Panc1 (cell line): ENCODE results near the gene STK26. TPM values are rescaled to one million over a fixed set of nuclear protein-coding genes. Genes with fewer than 3 reads are reported as not detected.

Source experiments
- ATAC-seq: fragments of 200-7000 bp; cut with Tn5 transposase; 2 replicates; pipeline ENCODE4 v1.9.1; 2020; ENCODE audit warnings: mild to moderate bottlenecking, moderate library complexity
- BruUV-seq: library from RNA; stranded (reverse); fragments of 400-500 nt; replicated peaks from 2 replicates; lab custom pipeline; 2021; lab: Mats Ljungman, UMichigan
- CTCF ChIA-PET: fragments of 300-600 bp; sonication (Branson Sonifier 250); formaldehyde crosslinking; loops from one replicate; lab custom pipeline; 2022; ENCODE audit warnings: antibody characterized with exemption; lab: Charles Lee
- POLR2A ChIA-PET: fragments of 300-600 bp; sonication (Branson Sonifier 250); formaldehyde crosslinking; loops from one replicate; lab custom pipeline; 2022; ENCODE audit warnings: antibody characterized with exemption; lab: Charles Lee
- DNase-seq: peaks from one replicate; pipeline ENCODE4 v3.0.0-alpha.2; 2010; ENCODE audit warnings: low read depth, low spot score
- H3K27ac ChIP-seq: 2 replicates; pipeline ENCODE4 v1.5.1; 2011; ENCODE audit warnings: mild to moderate bottlenecking, low read length, inconsistent platforms
- H3K27me3 ChIP-seq: fragments of 200-500 bp; sonication (Bioruptor generic); 2 replicates; pipeline ENCODE4 v1.6.0; 2014; ENCODE audit warnings: low read length, inconsistent platforms; ENCODE audit not compliant: control insufficient read depth, insufficient read depth
- H3K36me3 ChIP-seq: fragments of 200-500 bp; sonication (Bioruptor generic); 2 replicates; pipeline ENCODE4 v1.5.1; 2014; ENCODE audit warnings: inconsistent platforms, mild to moderate bottlenecking, low read length, moderate library complexity; ENCODE audit not compliant: control insufficient read depth, insufficient read depth
- H3K4me1 ChIP-seq: 2 replicates; pipeline ENCODE4 v1.5.1; 2011; ENCODE audit warnings: inconsistent platforms, mild to moderate bottlenecking, low read length, moderate library complexity; ENCODE audit not compliant: control insufficient read depth, insufficient read depth
- H3K4me3 ChIP-seq, 2 experiments: 2 replicates each; pipeline ENCODE4 v1.5.1; 2011 to 2012; ENCODE audit warnings: low read depth in 2 of 2, low read length in 2 of 2, mild to moderate bottlenecking in 2 of 2, inconsistent platforms in 1 of 2, moderate library complexity in 1 of 2
- H3K9me3 ChIP-seq: fragments of 200-500 bp; sonication (Bioruptor generic); 2 replicates; pipeline ENCODE4 v1.5.1; 2014; ENCODE audit warnings: low read depth, mild to moderate bottlenecking, inconsistent platforms, low read length, moderate library complexity; ENCODE audit not compliant: control insufficient read depth, insufficient read depth
- POLR2AphosphoS5 ChIP-seq: IDR thresholded peaks from 2 replicates; pipeline ENCODE4 v1.6.1; 2012; ENCODE audit warnings: mild to moderate bottlenecking, low read depth, low read length, moderate library complexity
- SIN3A ChIP-seq: IDR thresholded peaks from 2 replicates; pipeline ENCODE4 v1.6.1; 2012; ENCODE audit warnings: low read depth, mild to moderate bottlenecking, low read length, moderate library complexity, borderline replicate concordance; ENCODE audit not compliant: insufficient read depth
- TCF7L2 ChIP-seq: IDR thresholded peaks from 2 replicates; pipeline ENCODE4 v1.6.1; 2011; ENCODE audit warnings: mild to moderate bottlenecking, low read depth, low read length, inconsistent platforms
- in situ Hi-C: cut with HindIII; loops from 2 replicates; pipeline ENCODE4 v1.10.0; 2016; ENCODE audit warnings: low sequenced_read_pairs, low pct_unique_long_range_greater_than_20kb
- intact Hi-C: fragments of 100-400 bp; cut with micrococcal nuclease; formaldehyde crosslinking; loops from one replicate; pipeline ENCODE4 v1.10.0; 2022; ENCODE audit not compliant: unreplicated experiment
- total RNA-seq: library from RNA; stranded (reverse); gene quantifications from one replicate; pipeline ENCODE4 v1.2.1, GENCODE V29; 2021; ENCODE audit not compliant: unreplicated experiment
- TF ChIP-seq, protein P1 (sequence below), 2 experiments: IDR thresholded peaks; 2 replicates each; pipeline ENCODE4 v1.6.1; 2011 to 2012; ENCODE audit warnings: low read depth in 2 of 2, control low read depth in 1 of 2, low read length in 1 of 2, mild to moderate bottlenecking in 1 of 2, moderate library complexity in 1 of 2; ENCODE audit not compliant: insufficient read depth in 1 of 2
- TF ChIP-seq, protein P2 (sequence below): fragments of 450-650 bp; IDR thresholded peaks from 2 replicates; pipeline ENCODE4 v1.5.1; 2017; ENCODE audit warnings: mild to moderate bottlenecking

STK26 gene
- total RNA-seq, 1 experiment from 2014 or later = 44.2 TPM

DNA sequence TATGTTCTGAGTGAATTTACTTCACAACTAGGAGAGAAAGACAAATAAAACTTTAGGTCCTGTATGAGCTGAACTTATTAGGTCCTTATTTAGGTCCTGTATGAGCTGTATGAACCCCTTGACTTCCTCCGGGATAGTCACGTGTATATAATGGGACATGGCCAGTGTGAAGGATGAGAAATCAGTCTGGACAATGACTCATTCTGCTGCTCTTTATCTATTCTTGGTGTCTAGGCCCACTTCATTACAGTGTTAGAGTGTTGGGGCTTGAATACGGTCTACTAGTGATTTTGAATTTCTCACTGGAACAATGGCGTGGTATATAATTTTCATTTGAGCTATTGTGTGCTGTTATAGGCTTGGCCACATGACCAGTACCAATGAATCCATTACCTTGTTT, 21.9 kb downstream of the STK26 start:
- TF ChIP-seq, protein P1, sequence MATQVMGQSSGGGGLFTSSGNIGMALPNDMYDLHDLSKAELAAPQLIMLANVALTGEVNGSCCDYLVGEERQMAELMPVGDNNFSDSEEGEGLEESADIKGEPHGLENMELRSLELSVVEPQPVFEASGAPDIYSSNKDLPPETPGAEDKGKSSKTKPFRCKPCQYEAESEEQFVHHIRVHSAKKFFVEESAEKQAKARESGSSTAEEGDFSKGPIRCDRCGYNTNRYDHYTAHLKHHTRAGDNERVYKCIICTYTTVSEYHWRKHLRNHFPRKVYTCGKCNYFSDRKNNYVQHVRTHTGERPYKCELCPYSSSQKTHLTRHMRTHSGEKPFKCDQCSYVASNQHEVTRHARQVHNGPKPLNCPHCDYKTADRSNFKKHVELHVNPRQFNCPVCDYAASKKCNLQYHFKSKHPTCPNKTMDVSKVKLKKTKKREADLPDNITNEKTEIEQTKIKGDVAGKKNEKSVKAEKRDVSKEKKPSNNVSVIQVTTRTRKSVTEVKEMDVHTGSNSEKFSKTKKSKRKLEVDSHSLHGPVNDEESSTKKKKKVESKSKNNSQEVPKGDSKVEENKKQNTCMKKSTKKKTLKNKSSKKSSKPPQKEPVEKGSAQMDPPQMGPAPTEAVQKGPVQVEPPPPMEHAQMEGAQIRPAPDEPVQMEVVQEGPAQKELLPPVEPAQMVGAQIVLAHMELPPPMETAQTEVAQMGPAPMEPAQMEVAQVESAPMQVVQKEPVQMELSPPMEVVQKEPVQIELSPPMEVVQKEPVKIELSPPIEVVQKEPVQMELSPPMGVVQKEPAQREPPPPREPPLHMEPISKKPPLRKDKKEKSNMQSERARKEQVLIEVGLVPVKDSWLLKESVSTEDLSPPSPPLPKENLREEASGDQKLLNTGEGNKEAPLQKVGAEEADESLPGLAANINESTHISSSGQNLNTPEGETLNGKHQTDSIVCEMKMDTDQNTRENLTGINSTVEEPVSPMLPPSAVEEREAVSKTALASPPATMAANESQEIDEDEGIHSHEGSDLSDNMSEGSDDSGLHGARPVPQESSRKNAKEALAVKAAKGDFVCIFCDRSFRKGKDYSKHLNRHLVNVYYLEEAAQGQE (IDR thresholded peaks at IDR 0.05; ENCODE audit: insufficient read depth in 1 of 2, low read depth in 2 of 2, low read length in 1 of 2) = no peak
- TF ChIP-seq POLR2AphosphoS5 = no peak
- TF ChIP-seq, protein P2, sequence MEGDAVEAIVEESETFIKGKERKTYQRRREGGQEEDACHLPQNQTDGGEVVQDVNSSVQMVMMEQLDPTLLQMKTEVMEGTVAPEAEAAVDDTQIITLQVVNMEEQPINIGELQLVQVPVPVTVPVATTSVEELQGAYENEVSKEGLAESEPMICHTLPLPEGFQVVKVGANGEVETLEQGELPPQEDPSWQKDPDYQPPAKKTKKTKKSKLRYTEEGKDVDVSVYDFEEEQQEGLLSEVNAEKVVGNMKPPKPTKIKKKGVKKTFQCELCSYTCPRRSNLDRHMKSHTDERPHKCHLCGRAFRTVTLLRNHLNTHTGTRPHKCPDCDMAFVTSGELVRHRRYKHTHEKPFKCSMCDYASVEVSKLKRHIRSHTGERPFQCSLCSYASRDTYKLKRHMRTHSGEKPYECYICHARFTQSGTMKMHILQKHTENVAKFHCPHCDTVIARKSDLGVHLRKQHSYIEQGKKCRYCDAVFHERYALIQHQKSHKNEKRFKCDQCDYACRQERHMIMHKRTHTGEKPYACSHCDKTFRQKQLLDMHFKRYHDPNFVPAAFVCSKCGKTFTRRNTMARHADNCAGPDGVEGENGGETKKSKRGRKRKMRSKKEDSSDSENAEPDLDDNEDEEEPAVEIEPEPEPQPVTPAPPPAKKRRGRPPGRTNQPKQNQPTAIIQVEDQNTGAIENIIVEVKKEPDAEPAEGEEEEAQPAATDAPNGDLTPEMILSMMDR = no peak
- TF ChIP-seq SIN3A = no peak
- TF ChIP-seq TCF7L2 = no peak
- in situ Hi-C loops = no loop called here
- no peak overlapping the region for H3K27ac ChIP-seq
- no peak overlapping the region for H3K4me3 ChIP-seq
- CTCF ChIA-PET = no interaction called here
- no TSS peak for BruUV-seq
- no peaks in the 10 kb centered on the region for H3K36me3 ChIP-seq
- no peaks in the 10 kb centered on the region; the same call in 1 of the 2 replicates for H3K4me1 ChIP-seq
- POLR2A ChIA-PET = no interaction called here
- DNase-seq (no peak), ATAC-seq (no peak)
- no peaks in the 10 kb centered on the region for H3K9me3 ChIP-seq
- intact Hi-C loops = no loop called here
- H3K27me3 ChIP-seq = no peaks in the 10 kb centered on the region

DNA sequence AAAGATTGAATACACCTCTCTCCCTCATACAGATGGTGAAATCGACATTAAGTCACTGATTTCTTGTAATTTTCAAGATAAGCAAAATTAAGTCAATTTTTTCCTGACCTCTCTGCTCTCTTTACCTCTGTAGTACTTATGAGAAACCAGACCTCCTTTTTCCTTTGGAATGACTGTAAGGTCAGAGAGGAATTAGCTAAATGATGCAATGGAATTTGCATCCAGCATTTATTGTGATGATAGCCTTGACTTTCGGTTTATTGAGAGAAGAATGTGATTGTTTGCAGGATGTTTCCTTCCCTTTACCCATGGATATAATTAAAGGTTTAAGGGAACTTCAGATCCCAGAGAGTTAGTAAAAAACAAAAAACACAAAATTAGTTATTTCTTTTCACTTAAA, 22.4 kb downstream of the STK26 start:
- no peak for ATAC-seq
- no peaks in the 10 kb centered on the region; the same call in 1 of the 2 replicates for H3K4me1 ChIP-seq
- intact Hi-C loops = no loop called here
- no peaks in the 10 kb centered on the region for H3K27me3 ChIP-seq
- no peak overlapping the region for H3K4me3 ChIP-seq
- DNase-seq = no peak
- ChIA-PET CTCF (no interaction called here), POLR2A (no interaction called here)
- H3K27ac ChIP-seq = no peak overlapping the region
- no peaks in the 10 kb centered on the region for H3K36me3 ChIP-seq
- in situ Hi-C loops = no loop called here
- no peaks in the 10 kb centered on the region for H3K9me3 ChIP-seq
- no TSS peak for BruUV-seq
- TF ChIP-seq, protein P1 (IDR thresholded peaks at IDR 0.05; ENCODE audit: insufficient read depth in 1 of 2, low read depth in 2 of 2, low read length in 1 of 2) = no peak
- no peak for TF ChIP-seq TCF7L2
- TF ChIP-seq, protein P2 = no peak
- no peak for TF ChIP-seq SIN3A
- TF ChIP-seq POLR2AphosphoS5 = no peak
